ENCODE results near the gene SH3PXD2A.
"Not testable (repeated sequence)": the region's sequence is repeated elsewhere in the genome, so short reads cannot be mapped to it uniquely, and the experiment has no call there.

SH3PXD2A gene

GRCh38 chr10:103621783-103622125 lies 233.6 kb downstream of the SH3PXD2A start:
- no peak for DNase-seq (ENCODE audit: low read depth in 2 of 2)

GRCh38 chr10:103620891-103621782 lies 234.2 kb downstream of the SH3PXD2A start:
- no peak for DNase-seq (ENCODE audit: low read depth in 2 of 2)

- DNase-seq (ENCODE audit: low read depth in 2 of 2), result no peak
These were observed 235.0 kb downstream of the SH3PXD2A start for GRCh38 chr10:103620352-103620740.

GRCh38 chr10:103619424-103620351 lies 235.7 kb downstream of the SH3PXD2A start:
- DNase-seq (ENCODE audit: low read depth in 2 of 2), result no peak

- no peak for DNase-seq (ENCODE audit: low read depth in 2 of 2)
These were observed 236.6 kb downstream of the SH3PXD2A start for GRCh38 chr10:103618575-103619423.

GRCh38 chr10:103617602-103618385 lies 237.6 kb downstream of the SH3PXD2A start:
- no peak for DNase-seq (ENCODE audit: low read depth in 2 of 2)

GRCh38 chr10:103616705-103617601 lies 238.4 kb downstream of the SH3PXD2A start:
- DNase-seq (ENCODE audit: low read depth in 2 of 2), result peak; percentile 58 to 62

- DNase-seq (ENCODE audit: low read depth in 2 of 2), result no peak
These were observed 240.8 kb downstream of the SH3PXD2A start for GRCh38 chr10:103614306-103615158.

GRCh38 chr10:103613616-103614015 lies 241.8 kb downstream of the SH3PXD2A start:
- DNase-seq (ENCODE audit: low read depth in 2 of 2), result no peak

GRCh38 chr10:103612462-103613365 lies 242.7 kb downstream of the SH3PXD2A start:
- DNase-seq (ENCODE audit: low read depth in 2 of 2), result no peak

GRCh38 chr10:103610921-103611511 lies 244.4 kb downstream of the SH3PXD2A start:
- DNase-seq (ENCODE audit: low read depth in 2 of 2), result no peak

- no peak for DNase-seq (ENCODE audit: low read depth in 2 of 2)
These were observed 245.3 kb downstream of the SH3PXD2A start for GRCh38 chr10:103610083-103610472.

- DNase-seq (ENCODE audit: low read depth in 2 of 2), result no peak
These were observed 245.9 kb downstream of the SH3PXD2A start for GRCh38 chr10:103609231-103610082.

- not testable (repeated sequence) for DNase-seq (ENCODE audit: low read depth in 2 of 2)
These were observed 247.3 kb downstream of the SH3PXD2A start for GRCh38 chr10:103608056-103608455.

- DNase-seq (ENCODE audit: low read depth in 2 of 2), result not testable (repeated sequence)
These were observed 248.3 kb downstream of the SH3PXD2A start for GRCh38 chr10:103607051-103607450.

GRCh38 chr10:103606097-103606438 lies 249.3 kb downstream of the SH3PXD2A start:
- not testable (repeated sequence) for DNase-seq (ENCODE audit: low read depth in 2 of 2)

All from fibroblast of skin of left biceps (primary cell).